ENCODE data around the gene IL17RD. TPM values are rescaled to one million over a fixed set of nuclear protein-coding genes. Genes with fewer than 3 reads are reported as not detected.

Gene IL17RD
- total RNA-seq, 1 experiment from 2014 or later, result 31.7 TPM

DNA sequence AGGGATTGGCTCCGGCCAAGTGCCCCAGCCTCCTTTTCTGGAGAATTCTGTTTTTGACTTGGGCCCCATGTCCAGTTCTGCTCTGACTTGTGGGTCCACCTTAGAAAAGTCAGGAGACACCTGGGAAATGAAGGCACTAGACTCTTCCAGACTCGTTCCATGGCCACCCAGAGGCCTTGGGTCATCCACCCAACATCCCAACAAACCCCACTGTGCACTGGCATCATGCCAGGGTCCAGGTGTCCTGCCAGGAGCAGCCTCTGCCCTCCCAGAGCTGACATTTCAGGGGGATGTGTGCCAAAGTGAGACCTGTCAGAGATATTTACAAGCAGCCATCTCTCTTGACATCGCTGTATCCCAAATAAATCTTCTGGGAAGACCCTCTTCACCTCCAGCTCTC is 91.5 kb downstream of the IL17RD start:
- no peak overlapping the region for H3K4me3 Mint-ChIP-seq
- no peak overlapping the region for H2BK120ac ChIP-seq (ENCODE audit: low read depth, low read length, poor library complexity, severe bottlenecking)
- no peaks in the 10 kb centered on the region for H3K9me3 ChIP-seq (ENCODE audit: control insufficient read depth, low read depth, low read length)
- H3K14ac ChIP-seq (ENCODE audit: insufficient read depth, low read length), result no peak overlapping the region
- peaks cover 0 to 9% (median 4%) of the 10 kb centered on the region in 3 experiments; a peak in 3 of 7 replicates for H3K36me3 Mint-ChIP-seq (ENCODE audit: insufficient read depth in 1 of 3, low read depth in 3 of 3)
- H2AK5ac ChIP-seq (ENCODE audit: insufficient read length, low read length), result no peak overlapping the region
- no peak overlapping the region for H3K56ac ChIP-seq (ENCODE audit: insufficient read length, low read depth, low read length)
- no peak overlapping the region for H2BK20ac ChIP-seq (ENCODE audit: low read depth, low read length, poor library complexity, severe bottlenecking)
- no peak overlapping the region for H3K23ac ChIP-seq (ENCODE audit: insufficient read length, low read depth, low read length)
- H3K23me2 ChIP-seq (ENCODE audit: insufficient read length, low read depth, low read length, poor library complexity, severe bottlenecking), result no peaks in the 10 kb centered on the region
- H3K27ac Mint-ChIP-seq, result no peak overlapping the region
- H3K4me2 ChIP-seq (ENCODE audit: insufficient read depth, insufficient read length, low read length), result no peak overlapping the region
- no peak for DNase-seq
- no peak overlapping the region for H4K8ac ChIP-seq (replicated peaks; ENCODE audit: insufficient read length, low read depth, low read length)
- peaks cover 3 to 4% of the 10 kb centered on the region in 2 experiments for H3K9me3 Mint-ChIP-seq
- no peaks in the 10 kb centered on the region for H3K79me2 ChIP-seq (ENCODE audit: insufficient read depth, low read length)
- H3K27me3 ChIP-seq (ENCODE audit: insufficient read depth, low read length), result no peaks in the 10 kb centered on the region; the same call in 1 of the 2 replicates
- no peak overlapping the region for H2BK15ac ChIP-seq (ENCODE audit: low read depth, low read length)
- TF ChIP-seq, protein P1, sequence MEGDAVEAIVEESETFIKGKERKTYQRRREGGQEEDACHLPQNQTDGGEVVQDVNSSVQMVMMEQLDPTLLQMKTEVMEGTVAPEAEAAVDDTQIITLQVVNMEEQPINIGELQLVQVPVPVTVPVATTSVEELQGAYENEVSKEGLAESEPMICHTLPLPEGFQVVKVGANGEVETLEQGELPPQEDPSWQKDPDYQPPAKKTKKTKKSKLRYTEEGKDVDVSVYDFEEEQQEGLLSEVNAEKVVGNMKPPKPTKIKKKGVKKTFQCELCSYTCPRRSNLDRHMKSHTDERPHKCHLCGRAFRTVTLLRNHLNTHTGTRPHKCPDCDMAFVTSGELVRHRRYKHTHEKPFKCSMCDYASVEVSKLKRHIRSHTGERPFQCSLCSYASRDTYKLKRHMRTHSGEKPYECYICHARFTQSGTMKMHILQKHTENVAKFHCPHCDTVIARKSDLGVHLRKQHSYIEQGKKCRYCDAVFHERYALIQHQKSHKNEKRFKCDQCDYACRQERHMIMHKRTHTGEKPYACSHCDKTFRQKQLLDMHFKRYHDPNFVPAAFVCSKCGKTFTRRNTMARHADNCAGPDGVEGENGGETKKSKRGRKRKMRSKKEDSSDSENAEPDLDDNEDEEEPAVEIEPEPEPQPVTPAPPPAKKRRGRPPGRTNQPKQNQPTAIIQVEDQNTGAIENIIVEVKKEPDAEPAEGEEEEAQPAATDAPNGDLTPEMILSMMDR (conservative IDR thresholded peaks at IDR 0.05), result no peak
- H3K4ac ChIP-seq (ENCODE audit: low read depth, low read length), result no peak overlapping the region
- no peak overlapping the region for H4K91ac ChIP-seq (ENCODE audit: insufficient read length, low read depth, low read length)
- no peaks in the 10 kb centered on the region for H3K4me1 ChIP-seq (ENCODE audit: insufficient read depth, low read length)
- no CpG with 5 or more reads among the region's 3 CpGs for WGBS (ENCODE audit: extremely low coverage, insufficient read length, low lambda C conversion rate)
- no peak overlapping the region for H2BK12ac ChIP-seq (ENCODE audit: insufficient read length, low read depth, low read length)
- H2BK5ac ChIP-seq (ENCODE audit: insufficient read length, low read length), result no peak overlapping the region
- H3K4me1 Mint-ChIP-seq, result peaks cover 3% of the 10 kb centered on the region in 2 experiments; a peak in 3 of 4 replicates
- no peaks in the 10 kb centered on the region for H3K79me1 ChIP-seq (ENCODE audit: insufficient read depth, low read depth, low read length, poor library complexity, severe bottlenecking)
- H2AFZ ChIP-seq (ENCODE audit: low read length), result no peak overlapping the region
- peaks cover 23% of the 10 kb centered on the region for H3K27me3 Mint-ChIP-seq (ENCODE audit: low read depth)
- no peak overlapping the region for H4K5ac ChIP-seq (ENCODE audit: insufficient read length, low read depth, low read length)
- no peak overlapping the region for H3K9ac ChIP-seq (ENCODE audit: extremely low read depth, insufficient read length, low read length)
- H3K27ac ChIP-seq (ENCODE audit: insufficient read length, low read depth, low read length), result no peak overlapping the region
- no peaks in the 10 kb centered on the region for H4K20me1 ChIP-seq (ENCODE audit: control insufficient read depth, insufficient read depth, insufficient read length)
- no peak overlapping the region for H3K18ac ChIP-seq (ENCODE audit: insufficient read length, low read depth, low read length)
- no peak overlapping the region for H3T11ph ChIP-seq (ENCODE audit: low read length)
